GM19328 (cell line): ENCODE results near the gene CERS3.

Experiments
- ATAC-seq: cut with Tn5 transposase; IDR thresholded peaks from one replicate; pipeline ENCODE4 v1.9.1; 2021; ENCODE audit warnings: mild to moderate bottlenecking, moderate library complexity; ENCODE audit not compliant: unreplicated experiment

The CERS3 gene

GRCh38 chr15:100531204-100531603, 2.5 kb upstream of the CERS3 start:
- ATAC-seq, result no peak

- no peak for ATAC-seq
These were observed 806 bp upstream of the CERS3 start for GRCh38 chr15:100529556-100529955.

- no peak for ATAC-seq
These were observed 2.7 kb downstream of the CERS3 start for GRCh38 chr15:100526027-100526481.

GRCh38 chr15:100525436-100525835, 3.3 kb downstream of the CERS3 start:
- ATAC-seq, result no peak

GRCh38 chr15:100524326-100524725, 4.4 kb downstream of the CERS3 start:
- ATAC-seq, result no peak

GRCh38 chr15:100521907-100522306, 6.8 kb downstream of the CERS3 start:
- ATAC-seq, result no peak

GRCh38 chr15:100520132-100520921, 8.4 kb downstream of the CERS3 start:
- no peak for ATAC-seq

- ATAC-seq, result no peak
These were observed 10.9 kb downstream of the CERS3 start for GRCh38 chr15:100517846-100518245.

- no peak for ATAC-seq
These were observed 11.9 kb downstream of the CERS3 start for GRCh38 chr15:100516643-100517512.

GRCh38 chr15:100515758-100516157, 13.0 kb downstream of the CERS3 start:
- no peak for ATAC-seq

- ATAC-seq, result no peak
These were observed 20.0 kb downstream of the CERS3 start for GRCh38 chr15:100508641-100509300.

- ATAC-seq, result no peak
These were observed 26.1 kb downstream of the CERS3 start for GRCh38 chr15:100502651-100503050.

- no peak for ATAC-seq
These were observed 27.6 kb downstream of the CERS3 start for GRCh38 chr15:100501117-100501516.

- ATAC-seq, result no peak
These were observed 28.3 kb downstream of the CERS3 start for GRCh38 chr15:100500226-100500990.

GRCh38 chr15:100495861-100496260, 32.9 kb downstream of the CERS3 start:
- ATAC-seq, result no peak

GRCh38 chr15:100493213-100493612, 35.5 kb downstream of the CERS3 start:
- ATAC-seq, result no peak

- no peak for ATAC-seq
These were observed 44.3 kb downstream of the CERS3 start for GRCh38 chr15:100484443-100484842.

- no peak for ATAC-seq
These were observed 45.4 kb downstream of the CERS3 start for GRCh38 chr15:100483370-100483769.

- ATAC-seq, result no peak
These were observed 51.9 kb downstream of the CERS3 start for GRCh38 chr15:100476805-100477204.

- no peak for ATAC-seq
These were observed 56.0 kb downstream of the CERS3 start for GRCh38 chr15:100472736-100473135.

GRCh38 chr15:100471933-100472332, 56.8 kb downstream of the CERS3 start:
- no peak for ATAC-seq
